ENCODE measurements around the gene RUFY3.
"Not testable (repeated sequence)": the region's sequence is repeated elsewhere in the genome, so short reads cannot be mapped to it uniquely, and the experiment has no call there.

The RUFY3 gene

DNA sequence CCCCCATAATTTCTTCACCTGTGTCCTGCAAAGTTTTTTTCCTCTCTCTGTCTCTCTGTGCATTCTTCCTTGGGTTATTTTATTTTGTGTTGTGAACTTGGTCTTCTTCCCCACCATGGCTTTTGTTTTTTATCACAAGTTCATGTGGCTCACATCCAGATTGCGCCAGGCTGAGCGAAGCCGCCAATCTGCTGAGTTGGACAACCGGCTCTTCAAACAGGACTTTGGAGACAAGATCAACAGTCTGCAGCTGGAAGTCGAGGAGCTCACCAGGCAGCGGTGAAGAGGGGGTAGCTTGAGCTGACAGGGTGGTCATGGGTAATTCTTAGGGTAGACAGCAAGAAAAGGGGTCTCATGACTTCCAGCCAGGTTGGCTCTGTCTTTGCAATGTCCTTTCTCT lies 71.9 kb downstream of the RUFY3 start:
- no peak for DNase-seq

GRCh38 chr4:70801265-70801809 lies 79.6 kb downstream of the RUFY3 start:
- no peak for DNase-seq

DNA sequence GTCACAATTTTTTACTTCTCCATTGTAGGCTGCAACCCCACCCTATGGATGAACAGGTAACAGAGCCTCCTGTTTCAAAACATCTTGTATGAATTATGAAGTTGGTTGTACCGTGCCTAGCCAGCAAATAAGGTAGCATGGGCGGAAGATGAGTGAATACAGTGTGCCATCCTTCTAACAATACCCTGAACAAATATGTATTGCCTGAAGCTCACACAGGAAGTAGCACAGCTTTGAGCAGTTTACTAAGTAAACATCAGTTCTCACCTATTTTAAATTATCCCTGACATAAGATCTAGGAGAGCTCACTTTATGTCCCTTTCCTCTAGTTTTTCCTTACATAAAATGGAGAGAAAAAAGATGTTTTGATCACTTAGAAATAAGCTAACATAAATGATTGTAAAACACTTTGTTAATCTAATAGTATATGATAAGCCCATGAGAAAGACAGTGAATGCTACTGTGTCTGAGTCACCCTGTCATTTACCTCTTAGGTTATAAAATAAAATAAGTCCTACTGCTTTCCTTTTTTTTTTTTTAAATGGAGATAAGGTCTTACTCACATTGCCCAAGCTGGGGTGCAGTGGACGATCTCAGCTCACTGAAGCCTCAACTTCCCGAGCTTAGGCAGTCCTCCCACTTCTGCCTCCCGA lies 81.3 kb downstream of the RUFY3 start:
- peak; percentile 1 for DNase-seq

- DNase-seq: no peak
Observed at GRCh38 chr4:70808151-70808550, 86.4 kb downstream of the RUFY3 start.

DNA sequence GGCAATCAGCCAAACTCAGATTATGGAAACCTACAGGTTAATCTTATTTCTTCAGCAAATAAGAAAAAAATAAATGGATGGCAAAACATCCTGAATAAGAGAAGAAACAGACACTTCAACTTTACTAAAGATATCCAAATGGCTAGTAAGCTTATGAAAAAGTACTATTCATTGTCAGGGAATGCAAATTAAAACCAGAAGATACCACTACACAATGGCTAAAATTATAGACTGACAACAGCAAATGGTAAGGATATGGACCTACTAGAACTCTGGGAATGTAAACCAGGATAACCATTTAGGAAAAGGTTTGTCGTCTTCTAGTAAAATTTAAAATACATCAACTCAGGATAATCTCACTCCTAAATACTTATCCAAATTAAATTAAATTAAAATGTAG lies 93.6 kb downstream of the RUFY3 start:
- no peak for DNase-seq

DNA sequence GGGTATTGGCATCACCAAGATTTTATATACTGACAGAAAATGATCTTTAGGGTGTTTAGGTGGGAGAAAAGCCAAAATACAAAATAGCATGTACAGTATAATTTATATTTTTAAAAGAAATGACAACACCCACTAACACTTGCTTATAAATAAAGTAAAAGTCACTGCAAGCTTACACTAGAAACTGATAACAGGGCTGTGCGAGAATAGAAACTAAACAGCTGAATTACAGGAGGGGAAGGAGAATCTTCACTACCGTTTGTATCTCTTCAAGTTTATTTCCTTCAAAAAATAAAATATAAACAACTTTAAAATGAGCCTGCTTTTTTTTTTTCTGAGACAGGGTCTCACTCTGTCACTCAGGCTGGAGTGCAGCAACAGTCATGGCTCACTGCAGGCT lies 95.1 kb downstream of the RUFY3 start:
- DNase-seq: no peak

- no peak for DNase-seq
Observed at GRCh38 chr4:70818173-70818855, 96.5 kb downstream of the RUFY3 start.

GRCh38 chr4:70818921-70819320 lies 97.2 kb downstream of the RUFY3 start:
- no peak for DNase-seq

DNA sequence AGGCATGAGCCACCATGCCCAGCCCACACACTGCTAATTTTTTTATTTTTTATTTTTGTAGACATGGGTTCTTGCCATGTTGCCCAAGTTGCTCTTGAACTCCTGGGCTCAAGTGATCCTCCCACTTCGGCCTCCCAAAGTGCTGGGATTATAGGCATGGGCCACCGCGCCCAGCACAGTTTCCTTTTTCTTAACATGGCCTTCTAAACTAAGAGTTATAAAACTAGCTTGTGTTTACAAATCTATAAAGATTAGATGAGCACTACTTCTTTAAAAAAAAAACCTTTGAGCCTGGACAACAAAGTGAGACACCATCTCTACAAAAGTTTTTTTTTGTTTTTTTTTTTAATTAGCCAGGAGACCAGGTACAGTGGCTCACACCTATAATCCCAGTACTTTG lies 107.3 kb downstream of the RUFY3 start:
- DNase-seq: no peak

- DNase-seq: no peak
Observed at GRCh38 chr4:70829492-70829891, 107.7 kb downstream of the RUFY3 start.

DNA sequence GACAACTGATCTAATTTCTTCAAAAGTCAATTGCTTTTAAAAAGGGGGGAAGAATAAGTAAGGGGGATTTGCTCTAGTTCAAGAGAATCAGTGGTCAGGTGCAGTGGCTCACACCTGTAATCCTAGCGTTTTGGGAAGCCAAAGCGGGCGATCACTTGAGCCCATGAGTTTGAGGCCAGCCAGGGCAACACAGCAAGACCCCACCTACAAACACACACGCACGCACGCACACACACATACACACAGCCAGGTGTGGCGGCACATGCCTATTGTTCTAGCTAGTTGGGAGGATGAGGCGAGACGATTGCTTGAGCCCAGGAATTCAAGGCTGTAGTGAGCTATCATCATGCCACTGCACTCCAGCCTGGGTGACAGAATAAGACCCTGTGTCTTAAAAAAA lies 108.3 kb downstream of the RUFY3 start:
- DNase-seq: no peak

- no peak for DNase-seq
Observed at GRCh38 chr4:70831293-70831692, 109.5 kb downstream of the RUFY3 start.

- no peak for DNase-seq
Observed at GRCh38 chr4:70833675-70834074, 111.9 kb downstream of the RUFY3 start.

GRCh38 chr4:70836081-70836480 lies 114.3 kb downstream of the RUFY3 start:
- no peak for DNase-seq

DNA sequence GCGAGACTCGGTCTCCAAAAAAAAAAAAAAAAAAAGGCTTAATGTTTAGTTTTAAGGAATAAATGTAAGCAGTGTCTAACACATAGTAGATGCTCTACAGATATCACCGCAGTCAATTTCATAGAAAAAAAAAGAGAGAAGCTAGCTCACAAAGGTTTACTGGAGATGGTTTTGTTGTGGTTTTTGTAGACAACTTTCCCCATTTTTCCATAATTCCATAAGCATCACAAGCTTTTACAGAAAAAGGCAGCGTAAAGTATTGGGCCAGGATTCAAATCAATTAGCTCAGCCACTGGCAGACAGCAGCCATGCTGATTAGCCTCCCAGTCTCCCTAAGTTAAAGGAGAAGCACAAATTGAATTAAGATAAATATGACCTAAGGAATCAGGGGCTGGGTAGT lies 116.4 kb downstream of the RUFY3 start:
- no peak for DNase-seq

GRCh38 chr4:70838666-70839588 lies 117.2 kb downstream of the RUFY3 start:
- peak; percentile 32 for DNase-seq

DNA sequence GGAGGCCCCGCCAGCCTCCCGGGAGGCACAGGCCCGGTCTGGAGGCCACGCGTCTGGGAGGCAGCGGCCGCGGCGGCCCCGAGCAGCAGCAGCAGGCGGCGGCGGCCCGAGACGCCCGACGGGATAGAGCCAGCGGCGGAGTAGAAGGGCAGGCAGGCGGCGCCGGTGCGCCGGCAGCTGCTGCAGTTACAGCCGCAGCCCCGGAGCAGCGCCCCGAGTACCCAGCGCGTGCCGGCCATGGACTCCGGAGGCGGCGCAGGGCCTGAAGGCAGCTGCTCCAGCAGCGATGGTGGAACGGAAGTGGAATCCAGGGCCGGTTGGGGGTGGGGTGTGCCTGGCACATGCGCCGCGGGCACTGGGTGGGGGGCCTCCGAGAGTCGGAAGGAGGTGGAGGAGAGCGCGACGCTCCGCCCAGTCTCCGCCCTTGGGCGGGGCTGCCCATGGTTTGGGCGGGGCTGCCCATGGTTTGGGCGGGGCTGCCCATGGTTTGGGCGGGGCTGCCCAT lies 117.9 kb downstream of the RUFY3 start, which contains the start of gene GRSF1:
GRSF1 (minus strand) TSS at position 302 of the 505 bp plus-strand sequence; CDS start at position 239, 63 bp downstream.
- DNase-seq: peak; percentile 89

DNA sequence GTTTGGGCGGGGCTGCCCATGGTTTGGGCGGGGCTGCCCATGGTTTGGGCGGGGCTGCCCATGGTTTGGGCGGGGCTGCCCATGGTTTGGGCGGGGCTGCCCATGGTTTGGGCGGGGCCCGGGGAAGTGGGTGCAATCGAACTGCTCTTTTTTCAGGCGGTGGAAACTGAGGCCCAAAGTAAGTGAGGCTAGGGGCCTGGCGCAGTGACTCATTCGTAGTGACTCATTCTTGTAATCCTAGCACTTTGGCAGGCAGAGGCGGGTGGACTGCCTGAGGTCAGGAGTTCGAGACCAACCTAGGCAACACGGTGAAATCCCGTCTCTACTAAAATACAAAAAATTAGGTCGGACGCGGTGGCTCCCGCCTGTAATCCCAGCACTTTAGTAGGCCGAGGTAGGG lies 118.4 kb downstream of the RUFY3 start:
- peak; percentile 8 for DNase-seq

DNA sequence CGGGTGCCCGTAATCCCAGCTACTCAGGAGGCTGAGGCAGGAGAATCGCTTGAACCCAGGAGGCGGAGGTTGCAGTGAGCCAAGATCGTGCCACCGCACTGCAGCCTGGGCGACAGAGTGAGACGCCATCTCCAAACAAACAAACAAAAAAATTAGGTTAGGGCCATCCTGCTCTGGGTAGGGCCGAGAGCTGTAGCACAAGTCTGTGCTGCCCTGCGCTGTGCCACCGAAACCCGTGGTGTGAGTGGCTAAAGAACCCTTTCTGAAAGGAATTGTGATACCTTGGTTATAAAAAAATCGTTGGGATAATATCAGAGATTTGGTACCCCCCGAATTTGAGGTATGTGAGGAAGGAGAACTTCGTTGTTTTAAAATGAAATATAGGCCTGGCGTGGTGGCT lies 118.9 kb downstream of the RUFY3 start:
- DNase-seq: not testable (repeated sequence)

DNA sequence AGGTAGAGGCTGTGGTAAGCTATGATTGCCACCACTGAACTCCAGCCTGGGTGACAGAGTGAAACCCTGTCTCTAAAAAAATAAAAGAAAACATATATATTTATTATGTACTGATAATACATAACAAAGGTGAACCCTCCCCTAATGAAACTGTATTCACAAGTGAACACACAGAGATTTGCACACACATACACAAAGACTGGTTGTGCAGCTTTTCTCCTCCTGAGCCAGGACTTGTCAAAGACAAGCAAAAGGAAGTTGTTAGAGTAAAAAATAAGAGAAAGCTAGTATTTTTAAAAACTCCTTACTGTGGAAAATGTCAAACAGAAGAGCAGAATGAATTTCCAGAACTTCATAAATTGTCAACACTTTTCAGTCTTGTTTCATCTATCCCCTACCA lies 119.4 kb downstream of the RUFY3 start:
- DNase-seq: no peak

GRCh38 chr4:70841951-70842350 lies 120.2 kb downstream of the RUFY3 start:
- DNase-seq: no peak

GRCh38 chr4:70842761-70843435 lies 121.1 kb downstream of the RUFY3 start:
- no peak for DNase-seq

- no peak for DNase-seq
Observed at GRCh38 chr4:70844180-70844579, 122.4 kb downstream of the RUFY3 start.

All from NCI-H1436 (cell line).